Upper lobe of right lung (tissue), 1 donor: Measurements from ENCODE around the gene TANC1. TPM values are rescaled to one million over a fixed set of nuclear protein-coding genes. Genes with fewer than 3 reads are reported as not detected.

Experiments used
- ATAC-seq: fragments of 200-7000 bp; cut with Tn5 transposase; one replicate; pipeline ENCODE4 v1.9.1; 2020; ENCODE audit warnings: mild to moderate bottlenecking, moderate library complexity
- DNase-seq: peaks from one replicate; pipeline ENCODE4 v3.0.0-alpha.2; 2020
- H3K27ac ChIP-seq: fragments of 200-600 bp; one replicate; pipeline ENCODE4 v1.8.0; 2022
- H3K27me3 ChIP-seq: fragments of 200-600 bp; one replicate; pipeline ENCODE4 v1.8.0; 2022; ENCODE audit warnings: mild to moderate bottlenecking
- H3K36me3 ChIP-seq: fragments of 200-600 bp; one replicate; pipeline ENCODE4 v1.8.0; 2022
- H3K4me1 ChIP-seq: fragments of 200-600 bp; one replicate; pipeline ENCODE4 v1.8.0; 2022
- H3K4me3 ChIP-seq: fragments of 200-600 bp; one replicate; pipeline ENCODE4 v1.8.0; 2022; ENCODE audit warnings: mild to moderate bottlenecking
- H3K9me3 ChIP-seq: fragments of 200-600 bp; one replicate; pipeline ENCODE4 v1.8.0; 2022
- intact Hi-C: fragments of 100-400 bp; cut with DNase I; formaldehyde crosslinking; loops from one replicate; pipeline ENCODE4 v1.11.0; 2022
- total RNA-seq: library from RNA; stranded (reverse); fragmentation: NEBNext Ultra II Directional; extraction: Animal tissue kit (Norgen Biotek cat#: 25700); gene quantifications from one replicate; pipeline ENCODE4 v1.2.1, GENCODE V29; 2021
- TF ChIP-seq, protein P1 (sequence below): fragments of 200-600 bp; IDR thresholded peaks from one replicate; pipeline ENCODE4 v1.8.0; 2022; ENCODE audit warnings: antibody characterized with exemption
- donor health status: DM: no; HTN: yes; CAD: no; lungs with severe emphysema.

The TANC1 gene
- total RNA-seq, 1 donor from 2014 or later = 60.4 TPM

DNA sequence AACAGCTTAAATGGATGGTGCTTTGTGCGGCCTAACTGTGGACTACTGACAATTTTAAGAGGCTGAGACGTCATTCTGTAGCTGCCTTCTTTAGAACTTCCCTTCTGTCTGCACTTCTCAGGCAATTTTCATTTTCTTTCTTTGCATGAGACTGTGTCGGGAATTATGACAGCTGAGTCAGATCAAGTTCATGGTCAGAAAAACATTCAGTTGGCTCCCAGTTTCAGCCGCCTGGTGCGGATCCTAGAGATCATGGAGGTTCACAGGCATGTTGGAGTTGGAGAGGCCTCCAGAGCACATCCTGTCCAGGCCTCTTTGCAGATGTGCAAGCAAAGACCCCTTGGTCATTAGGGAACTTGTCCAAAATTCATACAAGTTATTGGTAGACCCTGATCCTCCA, 135.0 kb downstream of the TANC1 start:
- intact Hi-C loops = no loop called here
- peaks cover 21% of the 10 kb centered on the region for H3K4me1 ChIP-seq
- peaks cover under 1% of the 10 kb centered on the region for H3K36me3 ChIP-seq
- DNase-seq = no peak
- no peak for ATAC-seq
- H3K27me3 ChIP-seq = no peaks in the 10 kb centered on the region
- H3K4me3 ChIP-seq = no peak overlapping the region
- TF ChIP-seq, protein P1, sequence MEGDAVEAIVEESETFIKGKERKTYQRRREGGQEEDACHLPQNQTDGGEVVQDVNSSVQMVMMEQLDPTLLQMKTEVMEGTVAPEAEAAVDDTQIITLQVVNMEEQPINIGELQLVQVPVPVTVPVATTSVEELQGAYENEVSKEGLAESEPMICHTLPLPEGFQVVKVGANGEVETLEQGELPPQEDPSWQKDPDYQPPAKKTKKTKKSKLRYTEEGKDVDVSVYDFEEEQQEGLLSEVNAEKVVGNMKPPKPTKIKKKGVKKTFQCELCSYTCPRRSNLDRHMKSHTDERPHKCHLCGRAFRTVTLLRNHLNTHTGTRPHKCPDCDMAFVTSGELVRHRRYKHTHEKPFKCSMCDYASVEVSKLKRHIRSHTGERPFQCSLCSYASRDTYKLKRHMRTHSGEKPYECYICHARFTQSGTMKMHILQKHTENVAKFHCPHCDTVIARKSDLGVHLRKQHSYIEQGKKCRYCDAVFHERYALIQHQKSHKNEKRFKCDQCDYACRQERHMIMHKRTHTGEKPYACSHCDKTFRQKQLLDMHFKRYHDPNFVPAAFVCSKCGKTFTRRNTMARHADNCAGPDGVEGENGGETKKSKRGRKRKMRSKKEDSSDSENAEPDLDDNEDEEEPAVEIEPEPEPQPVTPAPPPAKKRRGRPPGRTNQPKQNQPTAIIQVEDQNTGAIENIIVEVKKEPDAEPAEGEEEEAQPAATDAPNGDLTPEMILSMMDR = no peak
- H3K9me3 ChIP-seq = no peaks in the 10 kb centered on the region
- H3K27ac ChIP-seq = no peak overlapping the region

DNA sequence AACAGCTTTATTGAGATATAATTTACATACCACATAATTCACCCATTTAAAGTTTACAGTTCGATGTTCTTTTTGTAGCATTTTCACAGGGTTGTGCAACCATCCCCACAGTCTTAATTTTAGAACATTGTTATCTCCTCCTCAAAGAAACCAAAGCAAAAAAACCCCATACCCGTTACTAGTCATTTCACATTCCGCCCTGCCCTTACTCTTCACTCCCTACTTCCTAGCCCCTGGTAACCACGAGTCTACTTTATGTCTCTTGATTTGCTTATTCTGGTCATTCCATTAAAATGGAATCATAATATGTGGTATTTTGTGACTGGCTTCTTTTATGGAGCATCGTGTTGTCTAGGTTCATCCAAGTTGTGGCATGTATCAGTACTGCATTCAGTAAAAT, 137.7 kb downstream of the TANC1 start:
- H3K4me3 ChIP-seq = no peak overlapping the region
- intact Hi-C loops = no loop called here
- no peaks in the 10 kb centered on the region for H3K9me3 ChIP-seq
- no peak overlapping the region for H3K27ac ChIP-seq
- H3K36me3 ChIP-seq = no peaks in the 10 kb centered on the region
- no peak for ATAC-seq
- no peaks in the 10 kb centered on the region for H3K27me3 ChIP-seq
- H3K4me1 ChIP-seq = peaks cover 14% of the 10 kb centered on the region
- no peak for DNase-seq
- TF ChIP-seq, protein P1 = no peak

DNA sequence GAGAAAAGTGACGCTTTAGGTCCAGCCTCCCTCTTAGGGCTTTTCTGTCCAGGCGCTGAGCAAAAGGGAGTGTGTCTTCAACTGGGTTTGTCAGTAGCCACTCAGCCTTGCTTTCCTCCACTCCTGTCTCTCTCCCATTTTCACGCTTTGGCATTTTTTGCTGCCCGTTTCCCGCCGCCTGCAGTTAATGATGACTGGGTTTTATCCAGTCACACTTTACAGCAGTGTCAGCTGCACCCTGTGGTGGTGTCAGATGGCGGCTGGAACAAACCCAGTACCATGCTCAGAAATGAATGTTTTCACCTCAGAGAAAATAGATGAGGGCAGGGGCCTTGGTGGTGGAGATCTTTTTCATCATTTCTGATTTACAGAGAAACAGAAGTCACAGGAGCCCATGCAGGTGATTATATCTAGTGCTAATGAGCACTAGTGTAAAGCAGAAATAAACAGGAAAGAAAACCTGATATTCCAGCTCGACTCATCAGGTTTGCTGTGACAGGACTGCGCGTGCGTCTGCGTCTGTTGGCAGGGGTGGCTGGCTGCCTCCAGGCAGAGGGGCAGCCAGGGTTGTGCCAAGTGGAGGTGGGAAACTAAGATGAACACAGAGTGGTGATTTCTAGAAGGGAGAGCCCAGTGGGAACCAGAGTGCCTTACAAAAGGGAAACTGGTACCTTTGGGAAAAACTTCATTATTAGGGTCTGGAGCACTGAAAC, 139.9 kb downstream of the TANC1 start:
- Histone ChIP-seq H3K27me3 (no peaks in the 10 kb centered on the region), H3K4me3 (no peak overlapping the region), H3K36me3 (no peaks in the 10 kb centered on the region), H3K4me1 (peaks cover 15% of the 10 kb centered on the region), H3K27ac (no peak overlapping the region), H3K9me3 (no peaks in the 10 kb centered on the region)
- no peak for DNase-seq
- ATAC-seq = no peak
- intact Hi-C loops = no loop called here
- TF ChIP-seq, protein P1 = no peak

DNA sequence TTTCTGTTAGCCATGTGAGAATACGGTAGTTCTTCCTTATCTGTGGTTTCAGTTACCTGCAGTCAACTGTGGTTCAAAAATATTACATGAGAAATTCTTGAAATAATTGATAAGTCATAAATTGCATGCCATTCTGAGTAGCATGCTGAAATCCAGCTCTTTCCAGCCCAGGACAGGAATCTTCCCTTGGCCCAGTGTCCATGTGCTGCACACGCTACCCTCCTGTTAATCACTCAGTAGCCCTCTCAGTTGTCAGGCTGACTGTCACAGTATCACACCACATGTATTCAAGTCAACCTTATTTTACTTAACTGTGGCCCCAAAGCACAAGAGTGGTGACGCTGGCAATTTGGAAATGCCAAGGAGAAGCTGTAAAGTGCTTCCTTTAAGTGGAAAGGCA, 141.1 kb downstream of the TANC1 start:
- no peak overlapping the region for H3K27ac ChIP-seq
- ATAC-seq (no peak), DNase-seq (no peak)
- H3K9me3 ChIP-seq = no peaks in the 10 kb centered on the region
- TF ChIP-seq, protein P1 = no peak
- H3K4me3 ChIP-seq = no peak overlapping the region
- H3K36me3 ChIP-seq = no peaks in the 10 kb centered on the region
- intact Hi-C loops = no loop called here
- no peaks in the 10 kb centered on the region for H3K27me3 ChIP-seq
- H3K4me1 ChIP-seq = peaks cover 23% of the 10 kb centered on the region

DNA sequence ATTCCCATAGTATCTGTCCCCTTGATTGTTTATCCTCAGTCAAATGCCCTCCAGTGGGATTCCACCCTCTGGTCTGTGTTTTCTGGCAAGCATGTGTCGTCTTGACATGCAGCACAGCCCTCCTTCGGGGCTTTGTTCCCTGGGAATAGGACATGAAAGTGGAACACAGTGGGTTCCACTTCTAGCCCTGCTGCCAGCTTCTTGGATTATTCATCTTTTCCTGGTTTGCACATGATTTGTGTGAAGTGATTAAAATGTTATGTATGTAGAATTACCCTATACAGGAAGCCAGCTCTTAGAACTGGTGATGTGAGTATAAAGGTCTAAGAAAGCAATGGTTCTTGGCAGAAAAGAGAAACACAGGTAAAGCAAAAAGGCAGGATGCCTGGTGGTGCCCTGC, 142.3 kb downstream of the TANC1 start:
- H3K27me3 ChIP-seq = no peaks in the 10 kb centered on the region
- no peak overlapping the region for H3K27ac ChIP-seq
- TF ChIP-seq, protein P1 = no peak
- peaks cover 23% of the 10 kb centered on the region for H3K4me1 ChIP-seq
- intact Hi-C loops = loop anchor here (10.0 kb wide), 1 partner anchor 56 kb away; no protein-coding TSS in a partner anchor
- H3K36me3 ChIP-seq = no peaks in the 10 kb centered on the region
- ATAC-seq (no peak), DNase-seq (no peak)
- H3K4me3 ChIP-seq = no peak overlapping the region
- no peaks in the 10 kb centered on the region for H3K9me3 ChIP-seq
